GM19099 (cell line): Measurements from ENCODE around the gene GRAP2.

ENCODE experiments used
- POLR2A ChIP-seq: IDR thresholded peaks from 3 replicates; pipeline ENCODE4 v1.6.1; 2011; ENCODE audit warnings: low read depth; ENCODE audit not compliant: insufficient read length; ENCODE audit errors: extremely low read depth

The GRAP2 gene

GRCh38 chr22:39914584-39914983 lies 13.7 kb downstream of the GRAP2 start:
- no peak for TF ChIP-seq POLR2A

- TF ChIP-seq POLR2A, result no peak
Measured at GRCh38 chr22:39915295-39915726, 14.4 kb downstream of the GRAP2 start.

- no peak for TF ChIP-seq POLR2A
Measured at GRCh38 chr22:39916496-39916895, 15.6 kb downstream of the GRAP2 start.

GRCh38 chr22:39917197-39917643 lies 16.3 kb downstream of the GRAP2 start:
- no peak for TF ChIP-seq POLR2A

- TF ChIP-seq POLR2A, result no peak
Measured at GRCh38 chr22:39917776-39918495, 17.1 kb downstream of the GRAP2 start.

- TF ChIP-seq POLR2A, result no peak
Measured at GRCh38 chr22:39920134-39920743, 19.4 kb downstream of the GRAP2 start.

GRCh38 chr22:39923696-39924095 lies 22.8 kb downstream of the GRAP2 start:
- TF ChIP-seq POLR2A, result no peak

- no peak for TF ChIP-seq POLR2A
Measured at GRCh38 chr22:39924286-39924685, 23.4 kb downstream of the GRAP2 start.

GRCh38 chr22:39925273-39925672 lies 24.4 kb downstream of the GRAP2 start:
- TF ChIP-seq POLR2A, result no peak

- no peak for TF ChIP-seq POLR2A
Measured at GRCh38 chr22:39925909-39926679, 25.2 kb downstream of the GRAP2 start.

- no peak for TF ChIP-seq POLR2A
Measured at GRCh38 chr22:39926753-39927152, 25.9 kb downstream of the GRAP2 start.

GRCh38 chr22:39927544-39927943 lies 26.7 kb downstream of the GRAP2 start:
- TF ChIP-seq POLR2A, result no peak

GRCh38 chr22:39928536-39929520 lies 27.9 kb downstream of the GRAP2 start:
- no peak for TF ChIP-seq POLR2A

GRCh38 chr22:39931251-39931650 lies 30.4 kb downstream of the GRAP2 start:
- TF ChIP-seq POLR2A, result no peak

GRCh38 chr22:39932166-39932565 lies 31.3 kb downstream of the GRAP2 start:
- TF ChIP-seq POLR2A, result no peak

- TF ChIP-seq POLR2A, result no peak
Measured at GRCh38 chr22:39932918-39933649, 32.2 kb downstream of the GRAP2 start.
